Activated T-cell treated with anti-CD3 and anti-CD28 coated beads, Interleukin-2, amount 50 U/mL, for 72 hours (primary cell): ENCODE measurements around the gene OXT. TPM values are rescaled to one million over a fixed set of nuclear protein-coding genes. Genes with fewer than 3 reads are reported as not detected.

ENCODE experiments used
- ATAC-seq, 2 donors: fragments of 150-1000 bp; cut with Tn5 transposase; replicated peaks in 1 of 2; 2 replicates each; pipeline ENCODE4 v1.10.0; 2021; ENCODE audit warnings: moderate library complexity in 2 of 2, mild to moderate bottlenecking in 1 of 2
- DNase-seq, 2 donors: peaks; one replicate each; pipeline ENCODE4 v3.0.0; 2021 to 2022; ENCODE audit warnings: mixed read lengths in 1 of 2
- H3K27ac Mint-ChIP-seq: one replicate; pipeline ENCODE4 v1.8.0; 2022; ENCODE audit warnings: mild to moderate bottlenecking, moderate library complexity, mixed read lengths
- H3K27me3 Mint-ChIP-seq: one replicate; pipeline ENCODE4 v1.8.0; 2022; ENCODE audit warnings: low read depth, mixed read lengths
- H3K36me3 Mint-ChIP-seq, 2 donors: one replicate each; pipeline ENCODE4 v1.8.0; 2022; ENCODE audit warnings: mixed read lengths in 2 of 2, mild to moderate bottlenecking in 1 of 2; ENCODE audit not compliant: insufficient read depth in 2 of 2
- H3K4me1 Mint-ChIP-seq: one replicate; pipeline ENCODE4 v1.8.0; 2022; ENCODE audit warnings: low read depth, mixed read lengths
- H3K4me3 Mint-ChIP-seq, 2 donors: one replicate each; pipeline ENCODE4 v1.8.0; 2022; ENCODE audit warnings: mild to moderate bottlenecking in 2 of 2, mixed read lengths in 2 of 2, moderate library complexity in 2 of 2
- H3K9me3 Mint-ChIP-seq, 2 donors: one replicate each; pipeline ENCODE4 v1.8.0; 2022; ENCODE audit warnings: mixed read lengths in 2 of 2
- total RNA-seq, 2 donors: library from RNA; stranded (reverse); gene quantifications; one replicate each; pipeline ENCODE4 v1.2.3, GENCODE V29; 2022

The OXT gene
- total RNA-seq, 2 donors from 2014 or later, result 1.2 to 1.8 TPM

- Mint-ChIP-seq H3K27ac (no peak overlapping the region), H3K27me3 (peaks cover 7% of the 10 kb centered on the region), H3K36me3 (no peaks in the 10 kb centered on the region)
These were observed 30.5 kb downstream of the OXT start for GRCh38 chr20:3101737-3102574.

GRCh38 chr20:3102575-3103368 lies 31.4 kb downstream of the OXT start:
- no peak for ATAC-seq
- Mint-ChIP-seq H3K4me3 (no peak overlapping the region), H3K27me3 (peaks cover 7% of the 10 kb centered on the region), H3K9me3 (no peaks in the 10 kb centered on the region), H3K36me3 (no peaks in the 10 kb centered on the region), H3K4me1 (peaks cover 23% of the 10 kb centered on the region), H3K27ac (no peak overlapping the region)
- no peak for DNase-seq

More at GRCh38 chr20:3101737-3102574, 30.5 kb downstream of the OXT start:
- H3K4me1 Mint-ChIP-seq, result peaks cover 23% of the 10 kb centered on the region
- H3K4me3 Mint-ChIP-seq, result peak overlapping the region in 1 of 2 donors; percentile 18
- ATAC-seq, result peak; percentile 95 to 99
- peak; percentile 81 to 86 for DNase-seq
- no peaks in the 10 kb centered on the region for H3K9me3 Mint-ChIP-seq

GRCh38 chr20:3103369-3104032 lies 32.1 kb downstream of the OXT start:
- Mint-ChIP-seq H3K36me3 (no peaks in the 10 kb centered on the region), H3K27me3 (peaks cover 7% of the 10 kb centered on the region), H3K4me3 (no peak overlapping the region), H3K27ac (no peak overlapping the region), H3K4me1 (peaks cover 23% of the 10 kb centered on the region), H3K9me3 (no peaks in the 10 kb centered on the region)
- ATAC-seq, result no peak
- no peak for DNase-seq

GRCh38 chr20:3105256-3106137 lies 34.1 kb downstream of the OXT start:
- H3K4me3 Mint-ChIP-seq, result no peak overlapping the region
- peaks cover 7% of the 10 kb centered on the region for H3K27me3 Mint-ChIP-seq
- H3K4me1 Mint-ChIP-seq, result peaks cover 23% of the 10 kb centered on the region
- H3K9me3 Mint-ChIP-seq, result no peaks in the 10 kb centered on the region
- ATAC-seq (no peak), DNase-seq (no peak)
- H3K27ac Mint-ChIP-seq, result no peak overlapping the region
- H3K36me3 Mint-ChIP-seq, result no peaks in the 10 kb centered on the region

- no peak overlapping the region for H3K4me3 Mint-ChIP-seq
These were observed 34.8 kb downstream of the OXT start for GRCh38 chr20:3106185-3106584.

GRCh38 chr20:3106658-3107463 lies 35.4 kb downstream of the OXT start:
- Mint-ChIP-seq H3K9me3 (no peaks in the 10 kb centered on the region), H3K27me3 (peaks cover 7% of the 10 kb centered on the region), H3K4me1 (peaks cover 15% of the 10 kb centered on the region), H3K36me3 (no peaks in the 10 kb centered on the region), H3K4me3 (no peak overlapping the region), H3K27ac (no peak overlapping the region)
- DNase-seq (no peak), ATAC-seq (no peak)

More at GRCh38 chr20:3106185-3106584, 34.8 kb downstream of the OXT start:
- H3K36me3 Mint-ChIP-seq, result no peaks in the 10 kb centered on the region
- peaks cover 21% of the 10 kb centered on the region for H3K4me1 Mint-ChIP-seq
- DNase-seq (no peak), ATAC-seq (no peak)
- no peaks in the 10 kb centered on the region for H3K9me3 Mint-ChIP-seq
- H3K27me3 Mint-ChIP-seq, result peaks cover 7% of the 10 kb centered on the region
- no peak overlapping the region for H3K27ac Mint-ChIP-seq

- Mint-ChIP-seq H3K27me3 (peaks cover 7% of the 10 kb centered on the region), H3K4me3 (no peak overlapping the region), H3K9me3 (no peaks in the 10 kb centered on the region), H3K4me1 (peaks cover 8% of the 10 kb centered on the region), H3K36me3 (no peaks in the 10 kb centered on the region), H3K27ac (no peak overlapping the region)
- no peak for ATAC-seq
- DNase-seq, result no peak
These were observed 36.1 kb downstream of the OXT start for GRCh38 chr20:3107464-3108025.

- ATAC-seq, result no peak
- no peak overlapping the region for H3K4me3 Mint-ChIP-seq
These were observed 38.2 kb downstream of the OXT start for GRCh38 chr20:3109350-3110302.

GRCh38 chr20:3111507-3111906 lies 40.1 kb downstream of the OXT start:
- DNase-seq (no peak), ATAC-seq (no peak)
- H3K27ac Mint-ChIP-seq, result no peak overlapping the region
- no peaks in the 10 kb centered on the region for H3K9me3 Mint-ChIP-seq
- no peaks in the 10 kb centered on the region for H3K36me3 Mint-ChIP-seq
- no peaks in the 10 kb centered on the region for H3K27me3 Mint-ChIP-seq
- no peak overlapping the region for H3K4me3 Mint-ChIP-seq
- peaks cover 5% of the 10 kb centered on the region for H3K4me1 Mint-ChIP-seq

More at GRCh38 chr20:3109350-3110302, 38.2 kb downstream of the OXT start:
- no peaks in the 10 kb centered on the region for H3K36me3 Mint-ChIP-seq
- H3K27me3 Mint-ChIP-seq, result no peaks in the 10 kb centered on the region
- no peaks in the 10 kb centered on the region for H3K4me1 Mint-ChIP-seq
- no peak overlapping the region for H3K27ac Mint-ChIP-seq
- no peaks in the 10 kb centered on the region for H3K9me3 Mint-ChIP-seq
- no peak for DNase-seq

GRCh38 chr20:3111995-3112394 lies 40.6 kb downstream of the OXT start:
- Mint-ChIP-seq H3K36me3 (no peaks in the 10 kb centered on the region), H3K4me1 (peaks cover 5% of the 10 kb centered on the region), H3K9me3 (no peaks in the 10 kb centered on the region), H3K27ac (no peak overlapping the region), H3K4me3 (no peak overlapping the region), H3K27me3 (no peaks in the 10 kb centered on the region)
- DNase-seq (no peak), ATAC-seq (no peak)
